ENCODE results near the gene TFEC.
"Not testable (repeated sequence)": the region's sequence is repeated elsewhere in the genome, so short reads cannot be mapped to it uniquely, and the experiment has no call there.

TFEC gene

DNA sequence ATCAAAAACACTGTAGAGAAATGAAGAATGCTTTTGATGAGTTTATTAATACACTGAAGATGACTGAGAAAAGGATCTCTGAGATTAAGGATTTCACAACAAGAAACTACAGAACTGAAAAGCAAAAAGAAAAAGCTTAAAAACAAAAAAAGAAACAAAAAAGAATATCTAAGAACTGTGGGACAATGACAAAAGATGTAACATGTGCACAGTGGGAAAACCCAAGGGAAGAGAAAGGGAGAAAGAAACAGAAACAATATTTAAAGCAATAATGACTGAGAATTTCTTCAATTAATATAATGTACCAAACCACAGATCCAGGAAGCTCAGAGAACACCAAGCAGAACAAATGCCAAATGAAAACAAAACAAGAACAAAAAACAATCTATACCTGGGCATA is 42.2 kb downstream of the TFEC start:
- DNase-seq (ENCODE audit: low spot score): no peak

DNA sequence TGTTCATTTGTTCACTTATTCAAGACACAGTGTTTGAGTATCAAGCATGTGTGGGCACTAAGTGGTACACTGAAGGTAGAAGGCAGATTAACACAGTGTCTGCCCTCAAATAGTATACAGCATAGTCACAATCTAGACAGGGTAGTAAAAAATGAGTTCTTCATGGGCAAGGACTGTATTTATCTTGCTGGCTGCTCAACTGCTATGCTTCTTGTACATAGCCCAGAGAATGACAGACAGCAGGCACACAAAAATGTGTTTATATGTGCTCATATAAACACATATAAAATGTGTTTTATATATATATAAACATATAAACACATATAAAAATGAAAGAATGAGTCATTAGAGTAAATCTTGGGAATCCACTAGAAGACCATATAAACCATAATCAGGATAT is 43.1 kb downstream of the TFEC start:
- no peak for DNase-seq (ENCODE audit: low spot score)

- no peak for DNase-seq (ENCODE audit: low spot score)
Measured at GRCh38 chr7:115984105-115984504, 46.5 kb downstream of the TFEC start.

DNA sequence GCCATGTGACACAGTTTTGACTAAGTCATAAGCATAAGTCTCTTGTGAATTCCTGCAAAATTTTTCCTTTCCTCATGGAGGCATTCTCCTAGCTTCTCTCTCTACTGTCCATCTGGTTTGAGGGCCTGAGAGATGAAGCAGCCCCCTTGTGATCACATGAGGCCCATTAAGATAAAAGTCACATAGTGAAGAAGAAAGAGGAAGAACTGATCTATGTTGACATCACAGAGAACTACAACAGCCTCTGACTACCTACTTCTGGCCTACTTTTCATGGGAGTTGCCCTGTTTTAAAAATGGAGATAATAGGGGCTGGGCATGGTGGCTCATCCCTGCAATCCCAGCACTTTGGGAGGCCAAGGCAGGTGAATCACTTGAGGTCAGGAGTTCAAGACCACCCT is 50.4 kb downstream of the TFEC start:
- no peak for DNase-seq (ENCODE audit: low spot score)

DNA sequence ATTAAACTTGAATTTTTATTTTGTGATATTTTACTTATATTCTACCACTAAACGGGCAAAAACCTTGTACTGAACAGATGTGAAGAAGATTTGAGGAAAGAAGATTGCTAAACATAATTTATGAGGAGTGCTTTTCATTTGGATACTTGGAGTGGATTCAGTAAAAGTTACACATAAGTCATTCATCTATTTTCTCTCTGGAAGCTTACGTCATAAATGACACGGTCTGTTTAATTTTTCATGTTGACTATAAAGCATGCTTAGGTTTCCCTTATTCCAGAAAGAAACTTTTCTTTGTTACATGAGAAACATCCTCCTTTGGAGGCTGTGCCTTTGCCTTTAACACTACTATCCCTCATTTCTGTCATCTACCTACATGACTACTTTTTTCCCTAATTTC is 53.9 kb downstream of the TFEC start:
- DNase-seq (ENCODE audit: low spot score): no peak

DNA sequence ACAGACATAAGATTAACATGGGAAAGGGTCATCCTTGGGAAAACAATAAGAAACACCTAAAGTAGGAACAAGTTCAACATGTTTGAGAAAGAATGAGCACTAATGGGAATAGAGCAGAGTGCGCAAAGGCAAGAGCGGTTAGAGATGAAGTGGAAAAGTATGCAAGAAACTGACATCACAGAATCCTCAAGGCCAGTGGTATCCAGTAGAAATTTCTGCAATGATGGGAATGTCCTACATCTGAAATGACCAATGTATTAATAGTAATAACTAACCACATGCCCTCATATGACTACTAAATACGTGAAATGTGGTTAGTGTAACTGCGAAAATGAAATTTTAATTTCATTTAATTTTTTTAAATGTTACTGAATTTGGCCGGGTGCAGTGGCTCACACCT is 54.8 kb downstream of the TFEC start:
- DNase-seq (ENCODE audit: low spot score): no peak

- no peak for DNase-seq (ENCODE audit: low spot score)
Measured at GRCh38 chr7:115973406-115973805, 57.2 kb downstream of the TFEC start.

- DNase-seq (ENCODE audit: low spot score): no peak
Measured at GRCh38 chr7:115971506-115971905, 59.1 kb downstream of the TFEC start.

DNA sequence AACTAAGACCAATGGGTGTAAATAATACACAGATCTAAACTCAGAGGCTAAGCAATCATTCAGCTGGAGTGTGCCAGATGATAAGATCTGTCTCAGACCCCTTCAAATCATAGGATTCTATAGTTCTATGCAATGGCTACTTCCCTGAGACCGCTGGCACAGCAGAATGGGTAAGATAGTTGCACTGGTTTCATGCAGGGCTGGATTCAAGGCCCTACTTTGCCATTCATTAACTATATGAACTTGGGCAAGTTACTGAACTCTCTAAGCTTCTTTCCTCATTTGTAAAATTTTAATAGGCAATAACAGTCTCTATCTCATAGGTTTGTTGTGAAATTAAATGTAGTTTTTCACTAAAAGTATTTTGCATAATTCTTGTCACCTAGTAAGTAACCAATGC is 62.0 kb downstream of the TFEC start:
- DNase-seq (ENCODE audit: low spot score): no peak

DNA sequence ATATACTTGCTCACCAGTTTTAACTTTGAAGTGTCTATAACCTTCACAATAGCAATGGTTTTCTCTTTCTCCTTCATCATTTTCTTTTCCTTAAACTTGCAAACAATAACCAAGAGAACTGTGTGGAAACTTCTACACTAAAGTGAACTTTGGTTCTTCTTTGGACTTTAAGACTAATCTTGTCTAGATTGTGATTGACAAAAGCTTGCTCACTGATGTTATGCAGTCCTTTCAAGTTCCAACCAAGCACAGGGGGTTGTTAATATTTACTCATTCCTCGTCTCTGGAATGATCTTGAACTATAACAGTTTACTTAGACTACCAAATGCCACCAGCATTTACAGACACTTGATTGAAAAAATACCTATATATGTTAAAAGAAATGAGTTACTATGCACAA is 62.4 kb downstream of the TFEC start:
- no peak for DNase-seq (ENCODE audit: low spot score)

- DNase-seq (ENCODE audit: low spot score): no peak
Measured at GRCh38 chr7:115965796-115966475, 64.6 kb downstream of the TFEC start.

- no peak for DNase-seq (ENCODE audit: low spot score)
Measured at GRCh38 chr7:115965236-115965635, 65.3 kb downstream of the TFEC start.

- DNase-seq (ENCODE audit: low spot score): no peak
Measured at GRCh38 chr7:115964799-115965198, 65.8 kb downstream of the TFEC start.

DNA sequence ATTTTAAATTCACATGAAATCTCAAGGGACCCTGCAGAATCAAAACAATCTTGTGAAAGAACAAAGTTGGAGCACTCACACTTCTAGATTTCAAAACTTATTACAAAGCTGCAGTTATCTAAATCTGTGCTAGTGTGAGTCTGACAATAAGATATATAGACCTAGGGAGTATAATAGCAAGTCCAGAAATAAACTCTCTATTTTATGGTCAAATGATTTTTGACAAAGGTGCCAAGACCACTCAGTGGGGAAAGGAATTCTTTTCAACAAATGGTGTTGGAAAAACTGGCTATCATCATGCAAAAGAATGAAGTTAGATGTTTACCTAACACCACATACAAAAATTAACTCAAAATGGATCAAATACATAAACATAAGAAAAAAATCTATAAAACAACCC is 68.2 kb downstream of the TFEC start:
- DNase-seq (ENCODE audit: low spot score): no peak

GRCh38 chr7:115953592-115954255 is 76.8 kb downstream of the TFEC start:
- no peak for DNase-seq (ENCODE audit: low spot score)

DNA sequence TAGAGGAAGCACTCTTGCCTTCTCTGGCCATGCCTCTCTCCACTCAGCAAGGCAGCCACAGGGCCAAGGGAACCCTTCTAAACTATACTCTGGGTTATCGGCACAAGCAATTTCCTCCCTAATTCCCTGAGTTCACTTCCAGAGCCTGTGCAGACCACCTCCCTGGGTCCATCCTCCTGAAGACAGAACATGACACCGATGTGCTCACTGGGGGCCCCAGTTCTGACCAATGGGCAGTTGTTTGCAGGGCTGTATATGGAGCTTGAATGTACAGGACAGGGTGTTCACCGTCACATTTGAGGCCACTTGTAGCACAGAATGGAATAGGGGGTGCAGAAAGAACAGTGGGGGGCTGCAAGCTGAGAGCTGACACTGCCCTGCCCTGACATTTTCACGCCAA is 77.7 kb downstream of the TFEC start:
- DNase-seq (ENCODE audit: low spot score): no peak

DNA sequence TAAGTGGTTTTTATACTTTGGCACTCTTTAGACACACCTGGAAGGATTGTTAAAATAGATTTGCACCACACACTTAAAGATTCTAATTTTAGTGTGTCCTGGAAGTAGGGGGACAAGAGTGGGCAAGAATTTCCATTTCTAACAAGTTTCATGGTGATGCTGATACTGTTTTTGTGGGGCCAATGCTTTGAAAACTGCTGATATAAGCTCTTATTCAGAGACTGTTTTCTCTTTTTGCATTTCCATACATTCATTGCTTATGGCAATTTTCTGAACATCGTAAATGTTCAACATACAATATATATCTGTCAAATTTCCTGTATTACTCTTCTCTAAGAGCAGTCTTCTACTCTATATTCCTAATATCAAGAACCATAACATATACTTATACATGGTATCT is 79.0 kb downstream of the TFEC start:
- no peak for DNase-seq (ENCODE audit: low spot score)

DNA sequence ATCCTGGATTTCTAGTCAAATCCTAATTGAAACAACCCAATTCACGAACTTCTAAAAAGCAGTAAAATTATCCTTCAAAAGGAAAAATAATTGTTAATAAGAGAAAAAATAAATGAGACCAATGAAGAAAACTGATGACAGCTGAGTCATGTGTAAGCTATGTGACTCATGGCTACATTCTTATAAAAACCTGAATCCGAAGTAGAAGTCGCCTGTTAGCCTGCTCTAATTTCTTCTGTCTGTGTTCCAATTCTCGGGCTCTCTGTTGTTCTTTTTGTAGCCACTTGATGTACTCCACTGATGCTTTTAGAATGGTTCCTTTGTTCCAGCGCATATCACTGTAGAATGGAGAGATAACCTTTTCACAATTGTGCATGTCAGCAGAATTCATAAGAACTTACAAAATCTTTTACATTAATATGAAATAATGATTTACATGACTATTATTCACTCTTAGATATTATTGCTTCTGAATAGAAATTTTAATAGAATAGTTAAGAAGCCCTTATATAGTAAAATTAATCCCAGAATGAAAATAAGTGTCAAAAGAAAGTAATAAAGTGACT is 88.8 kb downstream of the TFEC start:
- DNase-seq (ENCODE audit: low spot score): no peak

GRCh38 chr7:115940460-115941060 is 90.0 kb downstream of the TFEC start:
- no peak for DNase-seq (ENCODE audit: low spot score)

DNA sequence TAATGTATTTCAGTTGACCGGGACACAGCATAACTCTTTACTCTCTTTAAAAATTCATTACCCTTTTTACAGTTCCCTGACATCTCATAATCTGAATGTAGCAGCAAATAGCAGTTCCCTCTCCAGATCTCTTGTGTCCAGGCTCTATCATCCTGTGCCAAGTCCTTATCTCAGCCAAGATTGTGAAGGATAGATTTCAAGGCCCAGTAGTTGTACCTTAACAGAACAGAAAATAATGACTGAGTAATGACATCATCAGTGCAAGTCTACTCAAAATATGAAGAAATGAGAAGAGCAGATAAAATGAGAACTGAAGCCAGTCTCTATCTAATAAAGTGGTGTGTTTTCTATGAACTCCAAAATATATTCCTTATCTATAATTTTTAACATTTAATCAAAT is 92.6 kb downstream of the TFEC start:
- no peak for DNase-seq (ENCODE audit: low spot score)

GRCh38 chr7:115933471-115933870 is 97.1 kb downstream of the TFEC start:
- DNase-seq (ENCODE audit: low spot score): no peak

GRCh38 chr7:115932880-115933279 is 97.7 kb downstream of the TFEC start:
- DNase-seq (ENCODE audit: low spot score): no peak

- not testable (repeated sequence) for DNase-seq (ENCODE audit: low spot score)
Measured at GRCh38 chr7:115930184-115930583, 100.4 kb downstream of the TFEC start.

Data from putamen (tissue), 1 donor.